Stimulated activated effector memory CD8-positive, alpha-beta T cell treated with anti-CD3 and anti-CD28 coated beads, Interleukin-12 subunit alpha, Interleukin-12 subunit beta, amount 100 ng/mL, for 72 hours (primary cell): Measurements from ENCODE around the gene KDM8.
A peak's percentile ranks its signal among the peaks of the same experiment; 100 is the strongest.

Source experiments
- ATAC-seq: fragments of 150-1000 bp; cut with Tn5 transposase; 2 replicates; pipeline ENCODE4 v1.10.0; 2021
- DNase-seq, 2 donors: peaks; one replicate each; pipeline ENCODE4 v3.0.0; 2021 to 2022; ENCODE audit warnings: low spot score in 2 of 2
- H3K27ac Mint-ChIP-seq: one replicate; pipeline ENCODE4 v1.8.0; 2022; ENCODE audit warnings: mild to moderate bottlenecking, mixed read lengths
- H3K36me3 Mint-ChIP-seq: one replicate; pipeline ENCODE4 v1.8.0; 2022; ENCODE audit warnings: mild to moderate bottlenecking, mixed read lengths
- H3K4me1 Mint-ChIP-seq: one replicate; pipeline ENCODE4 v1.8.0; 2022; ENCODE audit warnings: mixed read lengths
- H3K4me3 Mint-ChIP-seq: one replicate; pipeline ENCODE4 v1.8.0; 2022; ENCODE audit warnings: mild to moderate bottlenecking, mixed read lengths
- H3K9me3 Mint-ChIP-seq: one replicate; pipeline ENCODE4 v1.8.0; 2022; ENCODE audit warnings: mixed read lengths

Gene KDM8

GRCh38 chr16:27269300-27270150, 66.2 kb downstream of the KDM8 start:
- ATAC-seq, result no peak
- Mint-ChIP-seq H3K36me3 (peaks cover 17% of the 10 kb centered on the region), H3K4me1 (peaks cover 64% of the 10 kb centered on the region), H3K27ac (peak overlapping the region; percentile 97), H3K4me3 (peak overlapping the region; percentile 94), H3K9me3 (no peaks in the 10 kb centered on the region)
- DNase-seq, result no peak

GRCh38 chr16:27270349-27270748, 67.0 kb downstream of the KDM8 start:
- Mint-ChIP-seq H3K4me1 (peaks cover 64% of the 10 kb centered on the region), H3K9me3 (no peaks in the 10 kb centered on the region), H3K27ac (no peak overlapping the region), H3K36me3 (peaks cover 17% of the 10 kb centered on the region), H3K4me3 (peak overlapping the region; percentile 94)
- no peak for DNase-seq
- ATAC-seq, result no peak
